NCI-H146 (cell line): ENCODE results near the gene TMEM219.

Experiments used
- DNase-seq: peaks from one replicate; lab custom pipeline; 2025; lab: John Stamatoyannopoulos, UW

Gene TMEM219

DNA sequence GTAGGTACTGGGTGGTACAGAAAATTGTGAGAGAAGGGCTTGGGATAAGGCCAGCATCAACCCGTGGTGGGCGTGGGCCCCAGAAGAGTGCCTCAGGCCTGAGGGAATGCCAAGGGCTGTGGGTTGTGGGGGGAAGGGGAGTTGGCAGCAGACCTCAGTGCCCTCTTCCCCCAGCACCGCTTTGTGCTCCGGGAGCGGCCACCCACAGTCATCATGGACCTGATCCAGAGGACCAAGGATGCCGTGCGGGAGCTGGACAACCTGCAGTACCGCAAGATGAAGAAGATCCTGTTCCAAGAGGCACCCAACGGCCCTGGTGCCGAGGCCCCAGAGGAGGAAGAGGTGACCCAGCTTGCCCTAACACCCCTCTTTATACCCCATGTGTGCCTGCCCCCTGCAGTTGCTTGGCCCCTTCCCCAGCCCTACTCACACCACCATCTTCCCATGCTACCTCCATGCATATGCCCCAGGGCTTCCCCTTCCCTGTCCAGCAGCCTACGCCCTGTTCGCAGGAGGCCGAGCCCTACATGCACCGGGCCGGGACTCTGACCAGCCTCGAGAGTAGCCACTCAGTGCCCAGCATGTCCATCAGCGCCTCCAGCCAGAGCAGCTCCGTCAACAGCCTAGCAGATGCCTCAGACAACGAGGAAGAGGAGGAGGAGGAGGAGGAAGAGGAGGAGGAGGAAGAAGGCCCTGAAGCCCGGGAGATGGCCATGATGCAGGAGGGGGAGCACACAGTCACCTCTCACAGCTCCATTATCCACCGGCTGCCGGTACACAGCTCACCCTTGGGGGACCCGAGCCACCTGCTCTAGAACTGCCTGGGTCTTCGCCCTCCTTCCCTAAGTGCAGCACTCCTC lies 20.9 kb downstream of the TMEM219 start:
- DNase-seq: no peak

DNA sequence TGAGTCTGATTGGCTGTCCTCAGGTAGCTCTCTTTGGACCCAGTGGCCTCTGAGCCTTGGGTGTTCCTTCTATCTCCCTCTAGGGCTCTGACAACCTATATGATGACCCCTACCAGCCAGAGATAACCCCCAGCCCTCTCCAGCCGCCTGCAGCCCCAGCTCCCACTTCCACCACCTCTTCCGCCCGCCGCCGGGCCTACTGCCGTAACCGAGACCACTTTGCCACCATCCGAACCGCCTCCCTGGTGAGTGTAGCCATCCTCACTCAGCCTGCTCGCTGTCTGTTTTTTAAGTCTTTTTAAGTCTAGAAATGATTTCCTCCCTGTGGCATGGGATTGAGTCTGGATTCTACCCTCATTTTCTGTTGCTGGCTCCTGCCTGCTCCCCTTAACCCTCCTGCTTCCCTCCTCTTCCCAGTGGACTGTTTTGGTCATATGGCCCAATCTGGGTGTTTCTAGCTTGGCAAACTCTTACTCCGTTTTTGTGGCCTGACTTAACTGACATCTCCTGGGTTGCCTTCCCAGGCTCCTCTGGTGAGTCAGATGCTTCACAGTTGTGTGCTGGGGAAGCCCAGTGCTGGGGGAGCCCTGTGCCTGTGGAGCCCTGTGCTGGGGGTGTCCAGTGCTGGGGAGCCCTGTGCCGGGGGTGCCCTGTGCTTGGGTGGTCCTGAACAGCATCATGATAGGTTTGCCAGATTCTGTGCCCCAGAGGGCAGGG lies 21.7 kb downstream of the TMEM219 start:
- no peak for DNase-seq

DNA sequence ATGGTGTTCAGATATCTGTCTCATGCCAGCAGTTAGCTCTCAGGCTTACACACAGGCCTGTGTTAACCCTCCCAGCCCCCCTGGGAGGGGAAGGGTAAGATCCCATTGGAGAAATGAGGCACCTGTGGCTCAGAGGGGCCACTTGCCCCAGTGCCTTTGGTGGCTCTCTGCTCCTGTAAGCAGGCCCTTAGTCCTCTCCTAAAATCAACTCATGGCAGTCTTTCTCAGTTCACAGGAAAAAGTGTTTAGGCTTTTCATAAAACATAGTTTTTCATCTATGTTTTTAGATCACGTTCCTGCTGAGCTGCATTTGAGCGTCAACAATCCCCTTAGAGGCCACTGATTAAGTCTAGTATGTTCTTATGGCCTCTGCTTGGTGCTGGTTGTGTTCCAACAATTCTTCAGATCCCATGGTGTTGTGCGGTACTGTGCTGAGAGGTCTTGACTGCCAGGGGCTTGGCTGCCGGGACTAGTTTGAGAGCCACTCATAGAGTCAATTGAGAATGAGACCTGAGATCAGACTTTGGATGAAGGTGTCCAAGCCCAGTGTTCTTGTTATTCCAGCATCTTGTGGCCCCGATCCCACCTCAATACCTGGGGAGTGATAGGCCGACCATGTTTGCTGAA lies 22.4 kb downstream of the TMEM219 start:
- no peak for DNase-seq

DNA sequence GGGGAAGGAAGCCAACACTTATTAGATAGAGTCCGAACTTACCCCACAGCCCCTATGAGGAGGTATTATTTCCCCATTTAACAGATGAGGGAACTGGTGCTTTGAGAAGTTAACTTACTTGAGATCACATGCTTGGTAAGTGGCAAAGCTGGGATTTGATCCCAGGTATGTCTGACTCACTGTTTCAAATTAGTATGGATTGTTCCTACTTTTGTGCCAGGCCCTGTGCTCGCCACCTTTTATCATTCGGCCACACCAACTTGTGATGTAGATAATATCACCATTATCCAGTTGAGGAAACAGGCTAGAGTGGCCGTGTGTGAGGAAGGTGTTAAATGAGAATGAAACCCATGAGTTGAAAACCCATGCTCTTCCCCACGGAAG lies 22.9 kb downstream of the TMEM219 start:
- no peak for DNase-seq

DNA sequence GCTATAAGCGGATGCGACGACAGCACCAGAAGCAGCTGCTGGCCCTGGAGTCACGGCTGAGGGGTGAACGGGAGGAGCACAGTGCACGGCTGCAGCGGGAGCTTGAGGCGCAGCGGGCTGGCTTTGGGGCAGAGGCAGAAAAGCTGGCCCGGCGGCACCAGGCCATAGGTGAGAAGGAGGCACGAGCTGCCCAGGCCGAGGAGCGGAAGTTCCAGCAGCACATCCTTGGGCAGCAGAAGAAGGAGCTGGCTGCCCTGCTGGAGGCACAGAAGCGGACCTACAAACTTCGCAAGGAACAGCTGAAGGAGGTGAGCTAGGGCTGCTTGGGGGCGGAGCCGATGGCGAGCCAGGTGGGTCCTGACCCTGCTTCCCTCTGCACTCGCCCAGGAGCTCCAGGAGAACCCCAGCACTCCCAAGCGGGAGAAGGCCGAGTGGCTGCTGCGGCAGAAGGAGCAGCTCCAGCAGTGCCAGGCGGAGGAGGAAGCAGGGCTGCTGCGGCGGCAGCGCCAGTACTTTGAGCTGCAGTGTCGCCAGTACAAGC lies 23.5 kb downstream of the TMEM219 start:
- DNase-seq: no peak

DNA sequence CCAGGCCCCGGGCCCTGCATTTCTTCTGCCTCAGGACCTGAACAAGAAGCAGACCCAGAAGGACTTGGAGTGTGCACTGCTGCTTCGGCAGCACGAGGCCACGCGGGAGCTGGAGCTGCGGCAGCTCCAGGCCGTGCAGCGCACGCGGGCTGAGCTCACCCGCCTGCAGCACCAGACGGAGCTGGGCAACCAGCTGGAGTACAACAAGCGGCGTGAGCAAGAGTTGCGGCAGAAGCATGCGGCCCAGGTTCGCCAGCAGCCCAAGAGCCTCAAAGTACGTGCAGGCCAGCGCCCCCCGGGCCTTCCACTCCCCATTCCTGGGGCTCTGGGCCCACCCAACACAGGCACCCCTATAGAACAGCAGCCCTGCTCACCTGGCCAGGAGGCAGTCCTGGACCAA lies 24.4 kb downstream of the TMEM219 start:
- no peak for DNase-seq

DNA sequence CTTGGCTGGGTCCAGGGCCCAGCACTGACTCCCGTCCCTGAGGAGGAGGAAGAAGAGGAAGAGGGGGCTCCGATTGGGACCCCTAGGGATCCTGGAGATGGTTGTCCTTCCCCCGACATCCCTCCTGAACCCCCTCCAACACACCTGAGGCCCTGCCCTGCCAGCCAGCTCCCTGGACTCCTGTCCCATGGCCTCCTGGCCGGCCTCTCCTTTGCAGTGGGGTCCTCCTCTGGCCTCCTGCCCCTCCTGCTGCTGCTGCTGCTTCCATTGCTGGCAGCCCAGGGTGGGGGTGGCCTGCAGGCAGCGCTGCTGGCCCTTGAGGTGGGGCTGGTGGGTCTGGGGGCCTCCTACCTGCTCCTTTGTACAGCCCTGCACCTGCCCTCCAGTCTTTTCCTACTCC lies 25.1 kb downstream of the TMEM219 start:
- no peak for DNase-seq

DNA sequence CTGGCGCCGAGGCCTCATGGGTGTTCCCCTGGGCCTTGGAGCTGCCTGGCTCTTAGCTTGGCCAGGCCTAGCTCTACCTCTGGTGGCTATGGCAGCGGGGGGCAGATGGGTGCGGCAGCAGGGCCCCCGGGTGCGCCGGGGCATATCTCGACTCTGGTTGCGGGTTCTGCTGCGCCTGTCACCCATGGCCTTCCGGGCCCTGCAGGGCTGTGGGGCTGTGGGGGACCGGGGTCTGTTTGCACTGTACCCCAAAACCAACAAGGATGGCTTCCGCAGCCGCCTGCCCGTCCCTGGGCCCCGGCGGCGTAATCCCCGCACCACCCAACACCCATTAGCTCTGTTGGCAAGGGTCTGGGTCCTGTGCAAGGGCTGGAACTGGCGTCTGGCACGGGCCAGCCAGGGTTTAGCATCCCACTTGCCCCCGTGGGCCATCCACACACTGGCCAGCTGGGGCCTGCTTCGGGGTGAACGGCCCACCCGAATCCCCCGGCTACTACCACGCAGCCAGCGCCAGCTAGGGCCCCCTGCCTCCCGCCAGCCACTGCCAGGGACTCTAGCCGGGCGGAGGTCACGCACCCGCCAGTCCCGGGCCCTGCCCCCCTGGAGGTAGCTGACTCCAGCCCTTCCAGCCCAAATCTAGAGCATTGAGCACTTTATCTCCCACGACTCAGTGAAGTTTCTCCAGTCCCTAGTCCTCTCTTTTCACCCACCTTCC lies 25.6 kb downstream of the TMEM219 start:
- no peak for DNase-seq

DNA sequence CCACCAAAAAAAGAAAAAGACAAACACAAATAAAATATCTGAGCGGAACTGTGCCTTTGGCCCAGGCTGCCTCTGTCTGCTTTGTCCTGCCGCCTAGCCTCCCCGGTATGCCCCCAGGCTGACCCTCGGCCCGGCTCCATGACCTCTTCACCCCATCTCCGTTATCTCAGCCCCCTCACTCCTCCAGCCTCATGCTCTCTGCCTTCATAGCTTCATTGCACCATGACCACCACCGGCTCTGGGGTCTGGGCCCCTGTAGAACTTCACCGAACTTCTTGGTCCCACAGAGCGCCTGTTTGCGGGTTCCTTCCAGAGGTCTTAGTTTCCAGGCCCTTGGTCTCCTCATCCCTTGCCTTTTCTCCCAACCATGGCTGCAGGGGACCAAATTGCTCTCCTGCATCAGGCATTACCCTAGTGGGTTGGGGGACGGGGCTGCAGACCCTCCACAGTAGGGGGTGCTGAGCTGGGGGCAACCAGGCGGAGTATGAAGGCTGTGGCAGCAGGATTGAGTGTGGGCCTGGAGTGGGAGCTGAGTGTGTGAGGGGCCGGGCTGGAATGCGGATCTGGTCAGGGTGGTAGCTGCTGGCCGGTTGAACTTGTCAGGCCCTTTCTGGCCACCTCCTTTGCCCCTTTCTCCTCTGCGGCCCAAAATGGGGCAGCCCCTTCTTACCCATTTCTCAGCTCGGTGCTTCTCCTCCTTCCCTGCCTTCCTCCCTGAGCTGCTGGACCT lies 26.6 kb downstream of the TMEM219 start:
- DNase-seq: no peak

DNA sequence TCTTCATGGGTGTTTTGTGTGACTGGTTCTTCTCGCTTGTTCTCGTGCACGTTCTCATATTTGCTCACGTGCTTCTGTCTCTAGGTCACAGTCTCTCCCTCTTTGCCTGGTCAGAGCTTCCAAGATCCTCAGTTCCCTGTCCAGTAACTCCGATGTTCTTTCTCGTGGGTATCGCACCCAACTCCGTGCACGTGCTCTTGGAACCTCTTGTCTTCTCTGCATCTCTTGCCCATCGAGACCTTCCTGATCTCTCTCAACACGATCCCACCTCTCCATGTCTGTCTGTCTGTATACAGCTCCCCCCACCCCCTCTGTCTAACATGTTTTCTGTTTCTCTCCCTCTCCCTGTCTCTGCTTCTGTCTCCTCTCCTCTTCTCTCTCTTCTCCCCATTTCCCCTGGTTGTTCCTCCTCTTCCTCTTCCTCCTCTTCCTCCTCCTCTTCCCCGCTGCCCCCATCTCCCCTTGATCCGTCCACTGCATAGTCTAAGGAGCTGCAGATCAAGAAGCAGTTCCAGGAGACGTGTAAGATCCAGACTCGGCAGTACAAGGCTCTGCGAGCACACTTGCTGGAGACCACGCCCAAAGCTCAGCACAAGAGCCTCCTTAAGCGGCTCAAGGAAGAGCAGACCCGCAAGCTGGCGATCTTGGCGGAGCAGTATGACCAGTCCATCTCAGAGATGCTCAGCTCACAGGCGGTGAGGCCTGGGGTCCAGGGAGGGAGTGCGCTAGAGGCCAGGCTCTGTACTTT lies 27.4 kb downstream of the TMEM219 start:
- DNase-seq: no peak

DNA sequence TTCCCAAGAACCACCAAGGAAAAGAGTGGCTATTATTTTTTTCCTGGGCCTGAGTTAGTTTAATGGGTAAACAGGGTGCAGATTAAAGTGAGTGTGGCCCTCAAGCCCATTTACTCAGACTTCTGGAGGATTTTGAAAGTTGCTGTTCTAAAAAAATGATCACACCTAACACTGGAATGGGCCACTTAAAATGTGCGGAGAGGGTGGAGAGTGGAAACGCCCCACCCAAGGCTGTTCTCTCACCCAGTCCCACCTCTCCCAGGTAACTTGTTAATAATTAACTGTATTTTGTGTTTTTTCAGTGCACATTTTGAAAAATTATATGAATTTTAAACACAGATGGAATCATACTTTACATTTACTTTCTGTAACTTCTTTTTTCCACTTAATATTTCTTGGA lies 28.2 kb downstream of the TMEM219 start:
- DNase-seq: no peak

DNA sequence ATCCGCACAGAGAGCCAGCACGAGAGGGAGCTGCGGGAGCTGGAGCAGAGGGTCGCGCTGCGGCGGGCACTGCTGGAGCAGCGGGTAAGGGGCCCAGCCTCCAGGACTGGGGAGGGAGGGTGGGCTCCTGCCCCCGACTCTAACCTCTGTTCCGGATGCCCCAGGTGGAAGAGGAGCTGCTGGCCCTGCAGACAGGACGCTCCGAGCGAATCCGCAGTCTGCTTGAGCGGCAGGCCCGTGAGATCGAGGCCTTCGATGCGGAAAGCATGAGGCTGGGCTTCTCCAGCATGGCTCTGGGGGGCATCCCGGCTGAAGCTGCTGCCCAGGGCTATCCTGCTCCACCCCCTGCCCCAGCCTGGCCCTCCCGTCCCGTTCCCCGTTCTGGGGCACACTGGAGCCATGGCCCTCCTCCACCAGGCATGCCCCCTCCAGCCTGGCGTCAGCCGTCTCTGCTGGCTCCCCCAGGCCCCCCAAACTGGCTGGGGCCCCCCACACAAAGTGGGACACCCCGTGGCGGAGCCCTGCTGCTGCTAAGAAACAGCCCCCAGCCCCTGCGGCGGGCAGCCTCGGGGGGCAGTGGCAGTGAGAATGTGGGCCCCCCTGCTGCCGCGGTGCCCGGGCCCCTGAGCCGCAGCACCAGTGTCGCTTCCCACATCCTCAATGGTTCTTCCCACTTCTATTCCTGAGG lies 29.1 kb downstream of the TMEM219 start:
- no peak for DNase-seq

DNA sequence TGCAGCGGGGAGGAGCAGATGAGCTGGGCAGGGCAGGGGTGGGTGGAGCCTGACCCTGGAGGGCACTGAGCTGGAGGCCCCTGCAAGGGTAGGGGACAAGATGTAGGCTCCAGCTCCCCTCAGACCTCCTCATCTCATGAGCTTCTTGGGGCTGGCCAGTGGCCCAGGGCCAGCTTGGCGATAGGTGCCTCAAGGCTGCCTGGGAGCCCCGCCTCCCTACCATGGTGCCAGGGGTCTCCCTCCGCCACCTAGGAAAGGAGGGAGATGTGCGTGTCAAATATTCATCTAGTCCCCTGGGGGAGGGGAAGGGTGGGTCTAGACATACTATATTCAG lies 29.7 kb downstream of the TMEM219 start:
- no peak for DNase-seq

DNA sequence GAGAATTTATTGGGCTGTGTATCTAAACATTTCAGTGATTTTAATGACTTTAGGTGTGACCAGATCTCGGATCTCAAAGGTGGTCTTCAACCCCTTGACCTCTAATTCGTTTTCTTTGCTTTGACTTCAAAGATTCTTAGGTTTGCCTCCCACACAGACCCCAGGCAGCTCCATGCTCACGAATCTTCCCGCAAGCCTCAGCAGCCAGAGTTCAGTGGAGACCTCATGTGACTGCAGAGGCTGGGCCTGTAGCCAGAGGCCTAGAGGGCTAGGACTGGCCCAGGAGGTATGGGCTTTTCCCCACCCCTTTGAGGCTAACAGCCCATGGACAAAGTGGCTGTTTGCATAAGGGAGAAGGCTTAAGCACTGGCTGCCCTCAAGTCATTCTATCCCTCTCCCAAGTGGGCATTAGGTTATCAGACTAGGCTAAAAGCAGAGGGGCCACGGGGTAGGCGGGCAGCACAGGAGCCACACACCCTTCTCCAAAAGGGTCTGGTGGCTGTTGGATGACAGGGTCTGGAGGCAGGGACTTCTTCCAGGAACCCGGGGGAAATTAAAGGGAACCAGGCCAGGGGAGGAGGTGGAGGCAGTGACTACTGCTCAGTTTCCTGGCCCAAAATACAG lies 30.6 kb downstream of the TMEM219 start:
- DNase-seq: no peak

DNA sequence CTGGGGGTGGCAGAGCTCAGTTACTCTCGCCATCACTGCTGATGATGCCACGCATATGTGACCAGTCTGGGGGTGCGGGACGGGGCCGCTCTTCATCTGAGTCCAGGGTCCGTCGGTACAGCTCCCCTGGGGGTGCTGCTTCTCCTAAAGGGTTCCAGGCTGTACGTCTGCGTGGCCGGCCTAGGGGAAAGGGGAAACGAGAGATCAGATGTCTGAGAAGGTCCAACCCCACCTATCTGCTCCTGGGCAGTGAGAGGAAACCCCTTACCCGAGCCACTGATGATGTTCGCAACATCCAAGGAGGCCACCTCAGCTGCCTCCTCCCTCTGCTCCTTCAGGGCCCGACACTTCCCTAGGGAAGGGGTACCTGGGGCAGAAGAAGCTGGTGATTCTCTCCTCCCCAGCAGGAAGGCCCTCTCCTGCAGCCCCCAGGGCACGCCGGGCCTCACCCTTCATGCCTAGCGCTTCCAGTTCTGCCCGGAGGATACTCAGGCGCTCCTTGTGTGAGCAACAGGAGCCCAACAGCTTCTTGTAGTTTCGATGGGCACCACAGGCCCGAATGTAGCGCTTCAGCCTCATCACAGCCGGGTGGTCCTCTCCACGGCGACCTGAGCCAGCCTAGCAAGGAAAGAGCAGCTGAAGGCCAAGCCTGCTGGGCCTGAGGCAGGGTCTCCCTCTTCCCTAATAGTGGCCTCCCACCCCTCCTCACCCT lies 31.5 kb downstream of the TMEM219 start:
- DNase-seq: no peak

DNA sequence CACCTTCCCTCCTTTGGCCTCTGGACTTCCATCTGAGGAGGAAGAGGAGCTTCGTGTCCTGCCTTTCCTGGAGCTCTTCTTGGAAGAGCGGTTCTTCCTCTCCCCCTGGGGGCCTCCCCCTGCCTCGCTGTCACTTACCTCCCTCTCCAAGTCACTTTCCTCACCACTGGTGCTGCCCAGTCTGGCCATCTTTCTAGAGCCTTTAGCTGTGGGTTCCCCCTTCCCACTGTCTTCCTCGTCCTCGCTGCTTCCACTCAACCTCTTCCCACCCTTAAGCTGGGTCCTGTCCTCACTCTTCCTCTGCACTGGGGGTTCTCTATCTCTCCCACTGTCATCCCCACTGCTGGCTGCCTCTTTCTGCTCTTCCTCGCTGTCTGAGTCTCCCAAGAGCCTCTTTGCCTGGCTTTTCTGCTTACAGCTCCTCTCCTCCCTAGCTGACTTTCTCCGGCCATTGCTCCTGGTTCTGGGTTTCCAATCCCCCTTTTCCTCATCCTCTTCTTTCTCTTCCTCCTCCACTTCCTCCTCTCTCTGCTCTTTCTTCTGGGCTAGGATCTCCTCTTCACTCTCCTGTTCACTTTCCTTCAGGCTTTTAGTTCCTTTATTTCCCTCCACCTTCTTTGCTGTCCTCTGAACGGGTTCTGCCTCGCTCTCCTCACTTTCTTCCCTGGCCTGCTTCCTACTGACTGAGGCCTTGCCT lies 32.2 kb downstream of the TMEM219 start:
- no peak for DNase-seq

DNA sequence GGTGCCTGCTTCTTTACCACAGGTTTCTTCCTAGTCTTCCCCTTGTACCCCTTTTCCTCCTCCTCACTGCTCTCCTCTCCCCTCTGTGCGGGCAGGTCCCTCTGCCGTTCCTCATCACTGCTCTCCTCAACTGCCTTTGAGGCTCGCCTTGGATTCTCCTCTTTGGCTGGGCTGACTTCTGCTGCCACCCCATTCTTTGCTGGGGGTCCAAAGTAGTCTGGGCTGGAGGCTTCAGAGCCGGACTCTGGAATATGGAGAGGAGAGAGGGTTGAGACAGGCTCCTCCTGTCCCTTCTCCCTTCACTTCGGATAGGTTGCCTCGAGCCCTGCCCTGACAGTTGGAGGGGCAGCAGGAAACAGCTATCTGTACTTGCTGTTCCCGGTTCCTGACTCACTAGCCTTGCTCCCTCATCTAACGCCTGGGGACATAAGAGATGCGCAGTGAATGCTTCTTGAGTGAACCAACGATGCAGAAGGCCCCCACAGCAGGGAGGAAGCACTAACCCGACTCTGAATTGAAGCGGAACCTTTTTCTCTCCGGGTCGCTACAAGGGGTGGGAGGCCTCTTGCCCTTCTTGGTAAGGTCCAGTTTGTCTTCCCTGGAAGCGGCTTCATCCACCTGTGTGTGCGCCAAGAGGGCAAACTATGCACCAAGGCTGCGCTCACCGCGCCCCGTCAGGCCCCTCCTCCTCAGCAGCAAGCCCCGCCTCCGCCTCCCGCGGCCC lies 32.9 kb downstream of the TMEM219 start:
- DNase-seq: no peak
